Measurements from ENCODE around the gene ZCCHC9. TPM values are rescaled to one million over a fixed set of nuclear protein-coding genes. Genes with fewer than 3 reads are reported as not detected.
"Not testable (repeated sequence)": the region's sequence is repeated elsewhere in the genome, so short reads cannot be mapped to it uniquely, and the experiment has no call there.

The ZCCHC9 gene
- total and polyA plus RNA-seq, 3 donors from 2014 or later: 18.6 to 23.7 (median 21.0) TPM

GRCh38 chr5:81336556-81336955 is 35.2 kb downstream of the ZCCHC9 start:
- Histone ChIP-seq H3K27me3 (no peaks in the 10 kb centered on the region), H3K27ac (no peak overlapping the region), H3K9me3 (no peaks in the 10 kb centered on the region), H3K4me3 (no peak overlapping the region), H3K36me3 (ENCODE audit: low read depth, missing control alignments) (no peaks in the 10 kb centered on the region), H3K4me1 (no peaks in the 10 kb centered on the region)
- no peak for DNase-seq
- TF ChIP-seq POLR2A (IDR thresholded peaks at IDR 0.05): no peak
- no peak for TF ChIP-seq CTCF (IDR thresholded peaks at IDR 0.05)
- 20 to 24% methylated on average over 1 of the region's 1 CpG for WGBS, 2 donors
- intact Hi-C loops (cut with DNase I; ENCODE audit: low total_unique reads): no loop called here

DNA sequence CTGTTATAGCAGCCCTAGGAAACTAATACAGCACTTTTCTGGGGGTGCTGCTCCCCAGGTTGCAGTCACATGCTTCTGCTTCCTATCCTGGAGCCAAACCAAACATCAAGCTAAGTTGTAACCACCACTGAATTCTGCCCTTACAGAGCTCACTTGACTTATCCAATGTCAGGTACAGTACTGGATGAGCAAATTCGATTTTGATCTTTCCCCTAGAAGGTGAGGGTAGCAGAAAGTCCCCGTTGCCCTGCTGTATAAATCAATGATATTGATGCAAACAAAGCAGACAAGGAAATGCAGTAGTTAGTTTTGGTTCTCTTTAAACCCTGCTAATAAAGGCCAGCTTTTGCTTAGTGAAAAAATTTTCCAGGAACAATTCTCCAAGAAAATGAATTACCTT is 36.4 kb downstream of the ZCCHC9 start:
- 86 to 90% methylated on average over 2 of the region's 2 CpGs for WGBS, 2 donors
- Histone ChIP-seq H3K27me3 (no peaks in the 10 kb centered on the region), H3K4me3 (no peak overlapping the region), H3K9me3 (no peaks in the 10 kb centered on the region), H3K4me1 (no peaks in the 10 kb centered on the region), H3K27ac (no peak overlapping the region), H3K36me3 (ENCODE audit: low read depth, missing control alignments) (no peaks in the 10 kb centered on the region)
- no peak for DNase-seq
- TF ChIP-seq POLR2A (IDR thresholded peaks at IDR 0.05) (no peak), CTCF (IDR thresholded peaks at IDR 0.05) (no peak)
- intact Hi-C loops (cut with DNase I; ENCODE audit: low total_unique reads): no loop called here

DNA sequence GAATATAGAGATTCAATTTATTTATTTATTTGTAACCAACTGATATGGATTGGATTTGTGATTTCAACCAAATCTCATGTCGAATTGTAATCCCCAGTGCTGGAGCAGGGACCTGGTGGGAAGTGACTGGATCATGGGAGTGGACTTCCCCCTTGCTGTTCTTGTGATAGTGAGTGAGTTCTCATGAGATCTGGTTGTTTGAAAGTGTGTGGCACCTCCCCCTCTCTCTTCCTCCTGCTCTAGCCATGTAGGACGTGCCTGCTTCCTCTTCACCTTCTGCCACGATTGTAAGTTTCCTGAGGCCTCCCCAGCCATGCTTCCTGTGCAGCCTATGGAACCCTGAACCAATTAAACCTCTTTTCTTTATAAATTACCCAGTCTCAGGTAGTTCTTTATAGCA is 36.8 kb downstream of the ZCCHC9 start:
- H3K9me3 ChIP-seq; intact Hi-C loops (cut with DNase I; ENCODE audit: low total_unique reads); H3K36me3 ChIP-seq (ENCODE audit: low read depth, missing control alignments); H3K27me3 ChIP-seq; H3K4me3 ChIP-seq; DNase-seq; H3K4me1 ChIP-seq; H3K27ac ChIP-seq: not testable (repeated sequence)
- 72 to 77% methylated on average over 3 of the region's 3 CpGs for WGBS, 2 donors

- intact Hi-C loops (cut with DNase I; ENCODE audit: low total_unique reads): no loop called here
Measured at GRCh38 chr5:81344736-81345135, 43.3 kb downstream of the ZCCHC9 start.

DNA sequence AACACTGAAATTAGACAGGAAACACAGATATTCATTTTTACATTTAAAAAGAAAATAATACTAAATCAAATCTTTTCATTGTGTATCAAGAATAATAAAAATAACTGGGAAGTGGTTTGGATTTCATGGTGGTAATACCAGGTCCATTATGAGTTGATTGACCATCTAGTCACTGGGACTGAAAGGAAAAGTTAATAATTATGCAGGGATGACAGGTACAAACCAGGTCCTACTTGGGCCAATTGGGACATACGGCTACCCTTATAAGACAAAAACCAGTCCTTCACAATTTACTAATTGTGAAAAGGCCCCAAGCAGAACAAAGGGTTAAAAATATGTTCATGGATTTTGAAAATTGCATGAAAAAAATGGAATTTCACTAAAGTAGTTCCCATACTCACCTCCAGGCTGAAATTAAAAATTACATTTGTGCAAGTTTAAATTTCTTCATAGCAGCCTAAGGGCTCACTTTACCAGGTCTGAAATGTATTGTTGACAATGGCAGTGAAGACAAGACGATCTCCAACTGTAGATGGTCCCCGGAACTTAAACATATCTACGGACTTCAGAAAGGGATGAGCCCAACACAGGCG is 44.1 kb downstream of the ZCCHC9 start:
- TF ChIP-seq CTCF (IDR thresholded peaks at IDR 0.05) (peak in 2 of 3 experiments; percentile 20), POLR2A (IDR thresholded peaks at IDR 0.05) (no peak)
- no peak overlapping the region for H3K27ac ChIP-seq
- 87 to 91% methylated on average over 5 of the region's 5 CpGs for WGBS, 2 donors

More at GRCh38 chr5:81344736-81345135, 43.3 kb downstream of the ZCCHC9 start:
- 88 to 93% methylated on average over 13 of the region's 13 CpGs for WGBS, 2 donors
- Histone ChIP-seq H3K27me3 (no peaks in the 10 kb centered on the region), H3K36me3 (ENCODE audit: low read depth, missing control alignments) (no peaks in the 10 kb centered on the region), H3K27ac (no peak overlapping the region), H3K4me3 (no peak overlapping the region), H3K4me1 (no peaks in the 10 kb centered on the region), H3K9me3 (no peaks in the 10 kb centered on the region)
- TF ChIP-seq CTCF (IDR thresholded peaks at IDR 0.05) (no peak), POLR2A (IDR thresholded peaks at IDR 0.05) (no peak)
- DNase-seq: no peak

More for the DNA sequence above, 44.1 kb downstream of the ZCCHC9 start:
- Histone ChIP-seq H3K4me3 (no peak overlapping the region), H3K4me1 (no peaks in the 10 kb centered on the region), H3K9me3 (no peaks in the 10 kb centered on the region), H3K36me3 (ENCODE audit: low read depth, missing control alignments) (no peaks in the 10 kb centered on the region), H3K27me3 (no peaks in the 10 kb centered on the region)
- intact Hi-C loops (cut with DNase I; ENCODE audit: low total_unique reads): no loop called here
- DNase-seq: no peak

Data from testis (tissue), 3 donors.